Testis (tissue), 2 donors: ENCODE measurements around the gene GMDS.

Experiments used
- CTCF ChIP-seq, 3 experiments: fragments of 450-650 bp in 2 of 3; fragments of 200-600 bp in 1 of 3; sonication (generic) in 1 of 3; IDR thresholded peaks; one replicate each; pipeline ENCODE4 v1.5.1; 2016 to 2019; ENCODE audit warnings: antibody characterized with exemption in 3 of 3, mild to moderate bottlenecking in 2 of 3, moderate library complexity in 1 of 3
- POLR2A ChIP-seq: fragments of 450-650 bp; IDR thresholded peaks from one replicate; pipeline ENCODE4 v1.6.1; 2017; ENCODE audit warnings: antibody characterized with exemption, mild to moderate bottlenecking, moderate library complexity

GRCh38 chr6:1971612-1972011, 273.8 kb downstream of the GMDS start:
- TF ChIP-seq CTCF (IDR thresholded peaks at IDR 0.05) (no peak), POLR2A (no peak)
